Stimulated activated CD4-positive, alpha-beta T cell treated with anti-CD3 and anti-CD28 coated beads, Interleukin-2, amount 100 ng/mL, for 4 hours (primary cell): ENCODE results near the gene PLCB1.

Source experiments
- DNase-seq: peaks from one replicate; pipeline ENCODE4 v3.0.0-alpha.2; 2020; ENCODE audit warnings: low read depth

PLCB1 gene

DNA sequence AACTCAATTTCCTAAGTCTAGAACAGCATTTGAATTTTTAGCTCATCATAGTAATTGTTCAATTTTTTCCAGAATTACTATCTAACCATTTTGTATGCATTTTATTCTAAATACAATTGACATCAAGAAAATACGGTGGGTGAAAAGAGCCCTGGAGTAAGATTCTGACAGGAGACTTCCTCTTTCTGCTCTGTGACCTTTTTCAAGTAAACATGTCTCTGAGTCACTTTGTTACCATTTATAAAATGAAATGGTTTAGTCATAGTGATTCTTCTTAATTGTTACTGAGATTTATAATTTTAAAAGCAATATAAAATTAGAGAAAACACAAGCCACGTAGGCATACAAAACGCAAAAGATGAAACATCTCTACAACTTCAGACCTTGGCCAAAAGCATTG, 80.2 kb downstream of the PLCB1 start:
- no peak for DNase-seq

DNA sequence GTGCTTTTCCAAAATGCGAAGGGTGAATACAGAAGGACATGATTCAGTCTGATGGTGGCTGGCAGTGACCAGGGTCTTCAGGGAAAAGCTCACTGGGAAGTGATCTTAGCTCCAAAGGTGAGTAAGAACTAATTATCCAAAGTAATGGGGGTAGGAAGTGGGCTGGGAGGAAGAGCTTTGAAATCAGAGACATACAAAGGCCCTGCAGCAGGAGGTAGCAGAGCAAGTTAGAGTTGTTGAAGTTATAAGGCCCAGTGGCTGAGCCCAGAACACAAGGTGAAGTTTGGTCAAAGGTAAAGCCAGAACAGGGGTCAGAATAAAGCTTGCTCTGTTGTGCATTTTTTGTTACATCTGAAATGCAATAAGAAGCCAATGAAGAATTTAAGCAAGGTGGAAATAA, 81.2 kb downstream of the PLCB1 start:
- no peak for DNase-seq

DNA sequence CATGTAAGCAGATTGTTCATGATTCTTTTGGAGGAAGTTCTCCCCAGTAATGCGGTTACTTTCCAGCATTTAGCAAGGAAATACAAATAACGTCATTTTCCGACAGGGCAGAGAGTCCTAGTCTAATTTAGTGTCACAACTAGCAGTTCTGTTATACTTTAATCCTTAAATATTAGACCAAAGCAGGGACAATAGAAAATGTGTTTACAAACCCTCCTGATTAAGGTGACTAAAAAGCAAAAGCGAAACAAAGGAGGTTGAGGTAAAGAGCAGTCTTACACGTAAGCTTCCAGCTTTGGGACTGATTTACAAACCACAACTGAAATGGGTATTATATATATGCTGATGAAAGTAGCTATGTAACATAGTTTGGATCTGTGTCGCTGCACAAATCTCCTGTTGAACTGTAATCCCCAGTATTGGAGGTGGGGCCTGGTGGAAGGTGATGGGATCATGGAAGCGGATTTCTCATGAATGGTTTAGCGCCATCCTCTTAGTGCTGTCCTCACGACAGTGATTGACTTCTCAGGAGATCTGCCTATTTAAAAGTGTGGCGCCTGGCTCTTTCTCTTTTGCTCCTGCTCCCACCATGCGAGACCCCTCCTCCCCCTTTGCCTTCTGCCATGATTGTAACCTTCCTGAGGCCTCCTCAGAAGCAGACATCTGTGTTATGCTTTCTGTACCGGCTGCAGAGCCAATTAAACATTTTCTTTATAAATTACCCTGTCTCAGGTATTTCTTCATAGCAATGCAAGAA, 81.9 kb downstream of the PLCB1 start:
- no peak for DNase-seq

DNA sequence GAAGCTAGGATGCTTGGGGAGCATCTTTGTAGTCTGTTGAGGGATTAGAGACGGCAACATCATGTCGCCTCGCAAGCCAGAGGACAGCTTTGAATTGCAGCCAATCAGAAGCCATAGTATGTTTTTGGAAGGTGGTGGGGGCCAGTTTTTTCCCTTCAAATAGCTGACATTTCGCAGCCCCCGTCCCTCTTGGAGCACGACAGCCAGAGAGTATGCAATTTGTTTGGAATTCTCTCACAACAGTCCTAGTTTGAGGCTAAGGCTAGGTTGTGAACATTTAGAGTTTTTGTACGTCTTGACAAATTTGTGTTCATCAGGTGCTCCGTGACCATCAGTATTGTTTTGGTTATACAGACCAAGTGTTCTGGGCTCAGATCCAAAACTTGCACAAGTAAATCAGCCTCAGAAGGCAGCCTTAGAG, 83.3 kb downstream of the PLCB1 start:
- no peak for DNase-seq

DNA sequence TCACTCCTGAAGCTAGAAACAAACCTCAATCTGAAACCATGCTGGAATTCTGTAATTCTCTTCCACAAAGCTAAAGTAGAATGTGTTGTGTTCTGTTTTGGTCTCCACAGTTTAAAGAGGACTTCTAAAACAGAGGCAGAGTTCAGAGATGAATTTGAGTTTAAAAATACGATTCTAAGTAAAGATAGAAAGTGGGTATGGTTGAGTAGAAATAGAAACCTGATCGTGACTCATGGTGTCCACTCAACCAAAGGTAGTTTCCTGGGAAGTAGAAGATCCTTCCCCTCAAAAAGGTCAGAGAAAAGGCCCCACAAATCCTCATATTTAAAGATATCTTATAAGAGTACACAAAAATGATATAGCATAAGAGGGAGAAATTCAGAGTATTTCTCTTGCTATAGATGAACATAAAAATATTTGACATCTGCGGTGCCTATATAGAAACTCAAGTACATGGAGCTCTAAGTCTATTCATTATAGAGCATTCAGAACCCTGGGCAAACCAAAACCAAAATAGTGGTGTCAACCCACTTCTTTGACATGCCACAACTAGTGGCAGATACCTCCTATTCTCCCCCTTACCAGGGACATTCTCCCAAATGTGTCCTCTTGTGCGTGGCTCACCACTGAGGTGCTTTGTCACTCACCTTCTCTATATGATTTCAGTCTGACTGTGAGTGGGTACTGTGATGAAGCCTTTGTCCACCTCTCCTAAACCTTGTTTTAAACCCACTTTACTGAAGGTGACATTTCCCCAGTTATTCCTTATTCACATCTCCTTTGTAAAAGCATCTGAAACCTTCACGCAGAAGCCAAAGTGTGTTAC, 84.5 kb downstream of the PLCB1 start:
- no peak for DNase-seq

DNA sequence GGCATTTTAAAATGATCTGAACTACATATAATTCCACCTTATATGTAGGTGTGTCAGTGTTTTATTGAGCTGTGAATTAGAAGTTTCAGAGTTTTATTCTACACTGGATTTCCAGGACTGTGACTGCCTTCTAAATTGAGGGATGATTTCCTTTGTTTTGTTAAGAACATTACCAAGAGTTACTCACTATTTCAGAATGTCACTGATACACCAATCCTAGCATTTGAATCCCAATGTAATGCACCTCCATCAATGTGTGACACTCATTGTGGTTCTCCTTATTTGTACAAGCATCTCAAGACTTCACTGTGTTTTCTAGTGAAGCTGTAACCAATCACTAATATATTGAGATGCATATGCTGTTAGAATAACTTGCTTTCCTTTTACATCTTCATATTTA, 86.8 kb downstream of the PLCB1 start:
- DNase-seq, result no peak

DNA sequence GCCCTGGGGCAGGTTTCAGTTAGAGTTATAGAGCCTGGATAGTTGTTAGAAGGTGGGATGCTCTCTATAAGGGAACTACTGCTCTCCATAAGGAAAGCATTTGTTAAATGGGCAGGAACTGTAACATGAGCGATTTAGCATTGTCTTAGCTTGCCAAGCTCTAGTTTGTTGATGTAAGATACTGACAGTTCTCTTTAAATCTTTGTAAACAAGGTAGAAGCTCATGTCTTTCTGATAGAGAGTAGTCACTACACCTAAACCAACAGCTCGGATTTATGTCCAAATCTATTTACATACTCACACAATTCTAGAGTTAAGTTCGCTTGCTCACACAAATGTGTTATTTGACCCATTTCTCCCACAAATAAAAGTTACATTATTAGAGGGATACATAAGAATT, 87.3 kb downstream of the PLCB1 start:
- DNase-seq, result no peak

DNA sequence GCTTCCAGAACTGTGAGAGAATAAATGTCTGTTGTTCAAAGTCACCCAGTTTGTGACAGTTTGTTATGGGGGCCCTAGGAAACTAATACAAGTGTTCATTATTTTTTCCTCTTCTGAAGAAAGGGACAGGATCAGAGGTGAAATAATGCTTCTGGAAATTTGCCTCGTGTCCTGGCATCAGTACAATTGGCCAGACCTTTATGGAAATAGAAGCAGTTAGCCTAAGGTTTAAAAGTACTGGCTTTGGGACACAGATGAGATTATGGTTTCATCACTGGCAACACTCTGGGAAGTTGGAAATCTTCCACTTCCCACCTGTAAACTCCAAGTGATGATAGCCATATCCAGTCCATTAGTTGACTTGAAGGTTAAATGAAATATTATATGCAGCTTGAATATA, 88.7 kb downstream of the PLCB1 start:
- no peak for DNase-seq

DNA sequence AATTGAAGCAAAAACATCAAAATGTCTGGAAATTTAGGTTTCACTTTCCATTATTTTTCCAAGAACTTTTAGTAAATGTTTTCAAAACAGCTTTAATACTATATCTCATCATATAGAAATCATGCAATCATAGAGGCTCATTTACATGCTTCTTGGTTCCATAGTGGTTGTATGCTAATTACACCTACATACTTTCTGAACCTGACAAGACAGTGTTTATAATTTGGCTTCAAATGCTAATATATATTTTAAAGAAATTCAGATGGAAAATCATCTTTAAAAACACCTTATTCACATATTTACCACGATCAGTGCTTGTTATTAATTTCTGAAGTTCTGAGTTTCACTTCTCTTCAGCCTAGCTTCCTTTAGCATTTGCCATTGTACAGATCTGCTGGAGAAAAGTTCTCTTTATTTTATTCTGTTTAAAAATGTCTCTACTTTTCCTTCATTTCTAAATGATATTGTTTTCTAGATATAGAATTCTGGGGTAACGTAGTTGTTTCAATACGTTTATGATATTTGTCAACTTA, 89.9 kb downstream of the PLCB1 start:
- no peak for DNase-seq

DNA sequence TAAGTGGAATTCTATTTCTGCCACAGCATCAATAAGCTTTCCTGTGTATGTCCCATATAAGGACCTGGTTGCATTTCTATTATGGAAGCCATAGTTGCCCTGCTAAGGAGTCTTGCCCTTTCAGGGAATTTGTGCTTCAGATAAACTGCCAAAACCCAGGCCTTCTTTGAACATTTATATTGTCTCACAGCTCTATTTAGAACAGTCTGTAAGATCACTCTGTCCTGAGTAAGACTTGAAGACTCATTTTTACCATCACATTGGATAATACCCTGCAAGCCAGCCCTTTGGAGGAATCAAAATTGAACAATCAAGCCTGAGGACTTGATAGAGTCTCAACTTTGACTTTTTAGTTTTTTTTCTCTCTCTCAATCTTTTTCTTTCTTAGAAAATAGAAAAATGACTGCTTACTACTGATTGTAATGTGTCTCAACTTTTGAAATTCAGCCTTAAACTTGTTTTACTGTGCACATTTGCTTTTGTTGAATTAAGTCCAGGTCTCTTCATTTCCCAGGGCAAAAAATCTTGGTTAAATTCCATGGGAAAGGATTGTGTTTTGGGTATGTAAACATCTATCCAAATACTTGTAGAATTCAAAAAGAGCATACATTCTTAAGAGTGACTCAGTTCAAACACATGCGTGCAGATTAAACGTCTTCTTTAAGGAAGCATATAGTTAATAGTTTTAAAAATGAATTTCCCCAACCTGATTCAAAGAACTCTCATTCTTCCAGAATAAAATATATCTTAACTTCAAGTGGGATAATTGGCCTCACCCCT, 91.2 kb downstream of the PLCB1 start:
- DNase-seq, result no peak

DNA sequence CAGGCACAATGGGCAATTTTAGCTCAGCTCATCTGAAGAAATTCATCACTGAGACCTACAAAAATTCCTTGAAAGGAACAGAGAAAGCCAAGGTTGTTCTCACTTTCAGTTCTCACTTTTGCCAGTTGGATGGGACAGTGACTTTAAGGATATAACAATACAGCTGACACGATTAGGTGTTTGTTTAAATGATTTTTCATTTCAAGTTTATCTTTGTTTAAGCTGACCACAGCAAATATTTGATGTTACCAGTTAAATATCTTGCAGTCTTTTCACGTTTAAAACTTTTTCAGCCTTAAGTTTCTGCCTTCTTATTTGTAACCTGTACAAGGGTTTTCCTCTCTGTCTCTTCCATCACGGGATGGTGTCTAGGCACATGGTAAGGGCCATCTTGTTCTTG, 93.6 kb downstream of the PLCB1 start:
- no peak for DNase-seq

DNA sequence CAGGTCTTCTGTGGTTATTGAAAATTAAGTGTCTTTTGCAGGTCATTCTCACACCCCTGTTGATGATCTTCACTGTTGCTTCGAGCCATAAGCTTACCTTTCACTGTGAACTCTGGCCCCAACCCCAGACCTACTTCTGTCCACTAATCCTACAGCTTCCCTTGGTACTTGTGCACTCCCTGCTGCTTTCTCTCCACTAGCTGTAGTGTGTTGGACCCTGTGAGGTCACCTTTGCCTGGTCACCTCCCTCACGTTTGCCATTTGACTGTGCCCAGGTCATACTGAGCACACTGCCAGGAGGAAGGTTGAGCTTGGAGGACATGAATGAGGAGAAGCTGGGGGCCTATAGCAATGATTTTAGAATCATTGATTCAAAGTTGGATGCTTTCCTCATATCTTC, 94.0 kb downstream of the PLCB1 start:
- DNase-seq, result no peak

DNA sequence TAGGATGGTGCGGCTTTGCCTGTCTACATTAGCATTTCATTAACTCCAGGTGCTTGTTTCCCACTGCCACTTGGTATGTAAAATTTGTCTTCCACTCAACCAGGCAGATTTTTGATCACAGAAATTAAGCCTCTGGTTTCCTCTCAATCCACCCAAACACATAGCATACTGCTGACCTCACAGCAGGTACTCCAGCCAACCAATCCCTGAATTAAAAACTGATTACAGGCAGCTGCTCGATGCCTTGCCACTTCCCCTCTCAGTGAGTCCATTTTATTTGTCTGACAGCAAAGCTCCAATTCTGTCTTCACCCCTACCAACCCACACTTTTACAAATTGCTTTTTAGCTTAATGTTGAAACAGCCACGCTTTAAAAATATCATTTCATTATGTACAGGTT, 95.2 kb downstream of the PLCB1 start:
- no peak for DNase-seq

DNA sequence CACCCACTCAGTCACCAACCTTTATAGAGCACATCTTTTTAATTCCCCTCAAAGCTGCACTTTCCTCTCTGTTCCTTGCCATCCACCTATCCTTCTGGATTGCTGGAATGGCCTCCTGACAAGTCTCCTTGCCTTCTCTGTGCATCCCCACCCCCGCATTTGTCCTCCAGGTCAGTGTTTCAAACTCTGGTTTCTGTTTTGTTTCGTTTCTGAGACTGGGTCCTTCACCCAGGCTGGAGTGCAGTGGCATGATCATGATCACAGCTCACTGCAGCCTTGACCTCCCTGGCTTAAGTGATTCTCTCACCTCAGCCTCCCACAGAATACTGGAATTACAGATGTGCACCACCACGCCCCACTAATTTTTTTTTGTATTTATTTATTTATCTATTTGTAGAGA, 96.2 kb downstream of the PLCB1 start:
- no peak for DNase-seq

DNA sequence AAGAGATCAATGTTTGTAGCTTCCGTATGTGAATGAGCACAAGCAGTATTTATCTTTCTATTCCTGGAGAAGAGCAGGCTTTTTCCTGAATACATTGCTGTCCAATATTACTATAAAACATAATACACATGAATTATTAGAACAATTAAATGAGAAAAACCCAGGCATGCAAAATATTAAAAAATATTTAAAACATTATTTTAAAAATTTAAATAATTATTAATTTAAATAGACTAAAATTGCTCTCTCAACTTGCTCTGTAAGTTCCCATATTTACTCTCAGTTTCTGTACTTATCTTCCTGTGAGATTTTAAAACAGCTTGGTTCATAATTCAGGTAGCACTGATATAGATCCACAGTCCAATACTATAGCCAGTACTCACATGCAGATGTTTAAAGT, 97.0 kb downstream of the PLCB1 start:
- no peak for DNase-seq

DNA sequence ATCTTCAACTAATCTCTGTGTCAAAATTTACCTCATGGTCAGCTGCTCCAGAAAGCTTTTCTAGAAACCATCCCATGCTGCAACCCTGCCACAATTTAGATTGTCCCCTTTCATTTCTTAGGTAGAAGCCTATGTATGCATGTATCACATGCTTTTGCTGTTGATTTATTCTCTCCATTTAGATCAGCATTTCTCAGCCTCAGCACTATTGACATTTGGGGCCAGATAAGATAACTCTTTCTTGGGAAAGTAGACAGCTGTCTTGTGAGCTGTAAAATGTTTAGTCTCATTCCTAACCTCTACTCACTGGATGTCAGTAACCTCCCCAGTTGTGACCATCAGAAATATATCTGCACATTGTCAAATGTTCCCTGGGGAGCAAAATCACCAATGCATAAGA, 99.0 kb downstream of the PLCB1 start:
- DNase-seq, result no peak

DNA sequence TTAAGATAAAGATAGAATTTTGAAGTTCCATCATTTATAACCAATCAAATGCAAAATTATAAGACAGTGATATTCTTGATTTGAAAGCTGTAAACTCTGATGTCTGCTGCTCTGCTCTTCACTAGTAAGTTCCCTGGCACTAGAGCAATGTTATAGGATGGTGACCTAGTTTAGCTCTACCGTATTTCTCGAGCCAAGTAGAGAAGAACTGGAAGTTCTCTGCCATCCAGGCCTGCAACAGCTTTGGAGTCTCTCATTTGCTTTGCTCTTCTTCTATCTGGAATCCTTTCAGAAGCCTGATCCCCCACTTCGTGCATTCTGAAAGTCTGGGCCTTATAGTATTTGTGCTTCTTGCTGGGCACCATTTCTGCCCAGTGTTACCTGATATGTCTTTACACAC, 100.3 kb downstream of the PLCB1 start:
- no peak for DNase-seq

DNA sequence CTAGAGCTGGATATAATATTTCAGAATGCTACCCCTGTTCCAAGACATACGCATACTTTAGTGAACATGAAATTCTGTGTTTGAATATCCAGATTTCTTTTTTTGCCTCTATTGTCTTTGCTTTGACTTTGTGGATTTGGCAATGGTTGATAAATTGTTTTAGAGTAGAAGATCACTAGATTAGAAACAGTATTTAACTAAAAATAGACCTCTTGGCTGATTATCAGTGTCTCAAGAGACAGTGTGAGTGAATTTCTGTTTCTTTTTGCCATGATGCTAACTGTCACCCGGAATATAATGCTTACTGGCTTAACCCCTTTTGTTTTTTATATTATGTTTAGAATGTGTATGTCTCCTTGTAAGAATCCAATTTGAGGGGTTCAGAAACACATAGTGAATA, 102.5 kb downstream of the PLCB1 start:
- DNase-seq, result no peak

DNA sequence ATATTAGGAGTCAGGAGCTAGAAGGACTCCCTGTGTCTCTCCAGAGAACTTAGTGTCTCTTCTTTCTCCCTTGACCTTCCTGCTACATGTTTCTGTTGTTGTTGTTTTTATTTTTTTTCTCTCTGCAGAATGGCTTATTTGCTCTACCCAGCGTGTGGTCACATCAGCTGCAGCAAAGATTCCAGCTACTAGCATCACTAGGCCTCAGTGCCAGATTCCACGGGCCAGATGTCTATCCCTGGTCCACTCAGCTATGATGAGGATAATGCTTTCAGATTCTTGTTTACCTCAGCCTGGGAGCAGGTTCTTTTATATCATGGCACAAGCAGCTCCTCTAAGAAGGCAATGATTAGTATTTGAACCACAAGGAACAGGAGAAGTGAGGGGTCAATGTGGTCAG, 110.0 kb downstream of the PLCB1 start:
- DNase-seq, result no peak

DNA sequence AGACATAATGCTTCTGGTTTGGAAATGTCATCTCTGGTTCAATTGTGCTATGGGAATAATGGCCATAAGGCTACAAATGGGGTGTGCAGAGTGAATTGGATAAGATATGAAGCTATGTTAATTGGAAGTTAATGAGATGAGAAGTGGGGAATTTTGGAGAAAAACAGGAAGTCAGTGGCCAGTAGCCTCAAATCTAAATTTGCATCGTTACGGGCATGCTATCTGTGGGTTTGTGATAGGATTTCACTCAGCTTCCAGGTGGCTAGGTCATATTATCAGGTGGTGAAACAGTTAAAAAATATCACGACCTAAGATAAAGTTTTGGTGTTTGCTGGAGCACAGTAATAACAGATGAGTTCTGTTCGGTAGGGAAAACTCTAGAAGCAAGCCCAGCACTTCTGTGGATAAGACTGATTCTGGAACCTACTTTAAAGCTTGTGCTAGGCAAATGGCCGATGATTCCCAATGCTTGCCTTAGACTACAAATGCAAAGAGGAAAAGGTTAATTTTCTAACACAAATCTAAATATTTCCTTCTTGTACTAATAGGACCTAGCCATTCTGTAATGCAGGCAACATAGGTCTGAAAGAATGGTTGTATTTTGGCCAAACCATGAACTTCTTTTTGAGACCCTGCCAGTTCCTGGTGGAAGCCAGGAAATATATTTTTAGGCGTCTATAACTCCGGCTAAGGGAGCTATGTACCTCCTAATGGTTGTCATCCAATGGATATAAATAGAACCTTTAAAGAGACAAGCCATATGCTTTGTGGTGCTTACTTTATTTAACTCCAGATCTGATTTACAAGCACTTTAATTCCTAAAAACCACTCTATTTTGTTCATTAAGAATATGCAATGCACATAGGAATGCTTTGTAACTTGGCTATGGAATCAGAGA, 111.0 kb downstream of the PLCB1 start:
- DNase-seq, result no peak

DNA sequence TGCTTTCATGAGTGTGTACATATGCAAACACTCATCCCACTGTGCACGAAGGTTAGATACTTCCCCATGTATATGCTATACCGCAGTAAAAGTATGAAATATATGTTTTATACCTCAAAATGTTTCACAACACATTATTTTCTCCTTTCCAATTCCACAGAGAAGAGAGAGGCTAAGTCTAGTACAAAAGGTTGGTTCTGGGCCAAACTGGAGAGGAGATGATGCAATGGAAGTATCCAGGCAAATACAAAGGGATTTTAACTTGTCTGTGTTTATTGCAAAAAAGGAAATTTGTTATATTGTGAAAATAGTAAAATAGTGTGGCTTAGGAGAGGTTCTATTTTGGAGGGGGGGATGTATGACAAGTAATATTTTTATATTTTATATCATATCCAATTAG, 112.6 kb downstream of the PLCB1 start:
- no peak for DNase-seq

DNA sequence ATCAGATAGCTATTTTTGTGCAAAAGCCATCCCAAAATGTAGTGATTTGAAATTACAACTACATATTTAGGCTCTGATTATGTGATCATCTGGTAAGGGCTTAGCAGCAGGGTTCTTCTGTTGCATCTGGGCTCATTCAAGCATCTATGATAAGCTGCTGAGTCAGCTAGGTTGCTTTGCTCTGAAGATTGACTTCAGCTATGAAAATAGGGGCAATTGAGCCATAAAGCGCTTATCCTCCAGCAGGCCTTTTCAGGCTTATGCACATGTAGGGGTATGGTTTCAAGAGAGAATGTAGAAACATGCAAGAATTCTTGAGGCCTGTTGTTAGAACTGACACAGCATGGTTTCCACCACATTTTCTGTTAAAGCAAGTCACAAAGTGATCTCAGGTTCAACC, 114.1 kb downstream of the PLCB1 start:
- no peak for DNase-seq
